SU-DHL-6 (cell line): ENCODE data around the gene LRTM2.

ENCODE experiments used
- EZH2phosphoT487 ChIP-seq: fragments of 200-600 bp; sonication (generic), shearing (Covaris generic); conservative IDR thresholded peaks from 2 replicates; pipeline ENCODE4 v1.6.1; 2018; ENCODE audit warnings: mild to moderate bottlenecking, antibody characterized with exemption, low read length, moderate library complexity, mixed read lengths
- TF ChIP-seq, protein P1 (sequence below): fragments of 200-600 bp; sonication (generic); IDR thresholded peaks from one replicate; pipeline ENCODE4 v1.5.1; 2017; ENCODE audit warnings: antibody characterized with exemption, mild to moderate bottlenecking, low read length, moderate library complexity; ENCODE audit not compliant: insufficient read depth, poor library complexity, severe bottlenecking

DNA sequence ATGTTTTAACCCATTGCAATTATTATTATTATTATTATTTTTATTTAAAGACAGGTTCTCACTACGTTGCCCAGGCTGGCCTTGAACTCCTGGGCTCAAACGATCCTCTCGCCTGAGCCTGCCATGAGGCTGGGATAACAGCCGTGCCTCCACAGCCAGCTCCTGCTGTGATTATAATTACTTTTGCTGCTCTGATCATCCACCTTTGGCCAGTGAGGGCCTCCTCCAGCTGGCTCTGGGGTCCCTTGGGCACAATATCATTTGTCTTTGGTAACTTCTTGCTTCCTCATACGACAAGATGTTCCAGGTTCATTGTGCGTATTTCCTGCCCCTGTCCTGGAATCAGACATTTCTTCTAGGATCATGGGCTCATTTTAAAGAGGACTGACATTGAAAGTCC is 28.4 kb downstream of the LRTM2 start:
- TF ChIP-seq, protein P1, sequence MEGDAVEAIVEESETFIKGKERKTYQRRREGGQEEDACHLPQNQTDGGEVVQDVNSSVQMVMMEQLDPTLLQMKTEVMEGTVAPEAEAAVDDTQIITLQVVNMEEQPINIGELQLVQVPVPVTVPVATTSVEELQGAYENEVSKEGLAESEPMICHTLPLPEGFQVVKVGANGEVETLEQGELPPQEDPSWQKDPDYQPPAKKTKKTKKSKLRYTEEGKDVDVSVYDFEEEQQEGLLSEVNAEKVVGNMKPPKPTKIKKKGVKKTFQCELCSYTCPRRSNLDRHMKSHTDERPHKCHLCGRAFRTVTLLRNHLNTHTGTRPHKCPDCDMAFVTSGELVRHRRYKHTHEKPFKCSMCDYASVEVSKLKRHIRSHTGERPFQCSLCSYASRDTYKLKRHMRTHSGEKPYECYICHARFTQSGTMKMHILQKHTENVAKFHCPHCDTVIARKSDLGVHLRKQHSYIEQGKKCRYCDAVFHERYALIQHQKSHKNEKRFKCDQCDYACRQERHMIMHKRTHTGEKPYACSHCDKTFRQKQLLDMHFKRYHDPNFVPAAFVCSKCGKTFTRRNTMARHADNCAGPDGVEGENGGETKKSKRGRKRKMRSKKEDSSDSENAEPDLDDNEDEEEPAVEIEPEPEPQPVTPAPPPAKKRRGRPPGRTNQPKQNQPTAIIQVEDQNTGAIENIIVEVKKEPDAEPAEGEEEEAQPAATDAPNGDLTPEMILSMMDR = no peak
- TF ChIP-seq EZH2phosphoT487 = no peak
